Smooth muscle cell (in vitro differentiated cells): ENCODE data around the gene ZMYM3. TPM values are rescaled to one million over a fixed set of nuclear protein-coding genes. Genes with fewer than 3 reads are reported as not detected.

ENCODE experiments used
- DNase-seq: peaks from one replicate; lab custom pipeline; 2025; ENCODE audit not compliant: unreplicated experiment; lab: John Stamatoyannopoulos, UW
- H2AFZ ChIP-seq: fragments of 200-600 bp; sonication (generic); 2 replicates; pipeline ENCODE4 v1.6.0; 2016; ENCODE audit warnings: antibody characterized with exemption, low read depth, mild to moderate bottlenecking
- H3F3A ChIP-seq: fragments of 200-600 bp; sonication (generic); 2 replicates; pipeline ENCODE4 v1.6.0; 2017; ENCODE audit warnings: antibody characterized with exemption, low read depth
- H3K27ac ChIP-seq: fragments of 200-600 bp; sonication (generic); 2 replicates; pipeline ENCODE4 v1.5.1; 2016; ENCODE audit warnings: low read depth, mild to moderate bottlenecking
- H3K27me3 ChIP-seq: fragments of 200-600 bp; sonication (generic); 2 replicates; pipeline ENCODE4 v1.6.1; 2016; ENCODE audit warnings: low read depth, mild to moderate bottlenecking
- H3K36me3 ChIP-seq: fragments of 200-600 bp; sonication (generic); 2 replicates; pipeline ENCODE4 v1.5.1; 2016; ENCODE audit warnings: low read depth
- H3K4me1 ChIP-seq: fragments of 200-600 bp; sonication (generic); 2 replicates; pipeline ENCODE4 v1.5.1; 2016; ENCODE audit warnings: low read depth
- H3K4me2 ChIP-seq: fragments of 200-600 bp; sonication (generic); 2 replicates; pipeline ENCODE4 v1.6.0; 2016; ENCODE audit warnings: mild to moderate bottlenecking
- H3K4me3 ChIP-seq: fragments of 200-600 bp; sonication (generic); 2 replicates; pipeline ENCODE4 v1.5.1; 2016; ENCODE audit warnings: mild to moderate bottlenecking
- H3K79me2 ChIP-seq: fragments of 200-600 bp; sonication (generic); 2 replicates; pipeline ENCODE4 v1.6.0; 2016; ENCODE audit warnings: low read depth, mild to moderate bottlenecking
- H3K9ac ChIP-seq: fragments of 200-600 bp; sonication (generic); 2 replicates; pipeline ENCODE4 v1.6.0; 2016; ENCODE audit warnings: low read depth
- H3K9me3 ChIP-seq: fragments of 200-600 bp; sonication (generic); replicated peaks from 2 replicates; pipeline ENCODE4 v1.5.1; 2016; ENCODE audit warnings: low read depth
- H4K20me1 ChIP-seq: fragments of 200-600 bp; sonication (generic); 2 replicates; pipeline ENCODE4 v1.6.0; 2016; ENCODE audit warnings: low read depth
- WGBS: methylation state at CpG from one replicate; pipeline ENCODE4 v1.1.7; 2016; ENCODE audit warnings: low lambda C conversion rate; 5-methylcytosine and 5-hydroxymethylcytosine counted together
- polyA plus RNA-seq: library from polyadenylated mRNA; unstranded; fragments of >200 nt; fragmentation: Nextera tagmentation; extraction: Ambion mirVana; gene quantifications from 2 replicates; pipeline ENCODE4 v1.2.1, GENCODE V29; 2016
- total RNA-seq: library from RNA; depleted of rRNA; stranded (reverse); fragments of >200 nt; gene quantifications from 2 replicates; pipeline ENCODE4 v1.2.3, GENCODE V29; 2014
- TF ChIP-seq, protein P1 (sequence below): fragments of 200-600 bp; sonication (generic); IDR thresholded peaks from 2 replicates; pipeline ENCODE4 v1.5.1; 2017; ENCODE audit warnings: borderline replicate concordance, mild to moderate bottlenecking, antibody characterized with exemption; ENCODE audit not compliant: insufficient read depth, poor library complexity, severe bottlenecking

ZMYM3 gene
- total and polyA plus RNA-seq, 2 experiments from 2014 or later = 9.0 to 29.5 TPM

DNA sequence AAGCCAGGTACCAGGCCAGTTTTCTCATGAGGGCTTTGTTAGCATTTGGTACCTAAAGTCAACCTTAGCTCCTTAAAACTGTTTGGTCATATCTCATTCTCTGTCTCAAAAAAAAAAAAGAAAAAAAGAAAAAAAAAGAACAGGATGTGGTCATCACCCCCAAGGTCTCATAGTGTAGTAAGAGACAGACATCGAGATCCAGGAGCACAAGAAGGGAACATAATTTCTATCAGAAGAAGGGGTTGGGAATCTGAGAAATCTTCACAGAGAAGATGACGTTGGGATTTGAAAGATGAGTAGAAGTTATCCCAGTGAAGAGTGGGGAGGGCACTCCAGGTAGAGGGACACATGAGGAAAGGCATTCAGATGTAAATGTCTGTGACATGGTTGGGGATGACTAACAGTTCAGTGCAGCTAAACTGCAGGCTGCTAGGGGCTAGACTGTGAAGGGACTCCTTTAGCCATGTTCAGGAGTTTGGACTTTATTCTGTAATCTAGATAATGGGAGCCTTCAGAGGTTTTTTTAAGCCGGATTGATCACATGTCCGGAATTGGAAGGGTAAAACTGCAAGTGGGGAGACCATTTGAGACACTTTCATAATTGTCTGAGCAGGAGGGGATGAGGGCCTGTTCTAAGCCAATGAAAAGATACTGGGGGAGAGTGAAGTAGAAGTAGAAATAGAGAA is 57.8 kb downstream of the ZMYM3 start:
- no peak for DNase-seq
- Histone ChIP-seq H2AFZ (no peak overlapping the region), H3K4me2 (no peak overlapping the region)

DNA sequence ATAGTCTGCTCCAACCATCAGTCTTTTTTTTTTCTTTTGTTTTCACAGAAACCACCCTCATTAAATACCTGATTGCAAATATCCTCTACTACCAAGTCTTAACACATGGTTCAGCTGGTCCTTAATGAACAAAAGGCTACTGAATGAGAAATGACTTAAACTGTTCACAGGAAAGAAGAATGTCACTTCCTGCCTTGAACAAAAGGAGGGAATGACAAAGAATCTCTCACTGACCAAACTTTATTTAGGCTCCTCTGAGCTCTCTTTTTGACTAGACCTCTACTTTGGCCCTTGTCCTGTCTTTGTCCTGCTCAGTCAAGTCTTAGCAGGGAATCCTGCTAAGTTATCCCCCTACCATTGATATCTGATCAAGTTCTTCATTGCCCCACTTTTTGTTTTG is 62.7 kb downstream of the ZMYM3 start:
- H3K79me2 ChIP-seq = no peaks in the 10 kb centered on the region
- no peak overlapping the region for H3K9ac ChIP-seq
- H3K9me3 ChIP-seq = no peaks in the 10 kb centered on the region
- no peak overlapping the region for H3K4me2 ChIP-seq
- no peak for DNase-seq
- no peaks in the 10 kb centered on the region for H3K27me3 ChIP-seq
- no peaks in the 10 kb centered on the region for H4K20me1 ChIP-seq
- no peak overlapping the region for H2AFZ ChIP-seq
- H3K4me3 ChIP-seq = no peak overlapping the region
- H3K4me1 ChIP-seq = no peaks in the 10 kb centered on the region
- H3K27ac ChIP-seq = no peak overlapping the region
- no peaks in the 10 kb centered on the region for H3F3A ChIP-seq
- no peaks in the 10 kb centered on the region for H3K36me3 ChIP-seq
- TF ChIP-seq, protein P1, sequence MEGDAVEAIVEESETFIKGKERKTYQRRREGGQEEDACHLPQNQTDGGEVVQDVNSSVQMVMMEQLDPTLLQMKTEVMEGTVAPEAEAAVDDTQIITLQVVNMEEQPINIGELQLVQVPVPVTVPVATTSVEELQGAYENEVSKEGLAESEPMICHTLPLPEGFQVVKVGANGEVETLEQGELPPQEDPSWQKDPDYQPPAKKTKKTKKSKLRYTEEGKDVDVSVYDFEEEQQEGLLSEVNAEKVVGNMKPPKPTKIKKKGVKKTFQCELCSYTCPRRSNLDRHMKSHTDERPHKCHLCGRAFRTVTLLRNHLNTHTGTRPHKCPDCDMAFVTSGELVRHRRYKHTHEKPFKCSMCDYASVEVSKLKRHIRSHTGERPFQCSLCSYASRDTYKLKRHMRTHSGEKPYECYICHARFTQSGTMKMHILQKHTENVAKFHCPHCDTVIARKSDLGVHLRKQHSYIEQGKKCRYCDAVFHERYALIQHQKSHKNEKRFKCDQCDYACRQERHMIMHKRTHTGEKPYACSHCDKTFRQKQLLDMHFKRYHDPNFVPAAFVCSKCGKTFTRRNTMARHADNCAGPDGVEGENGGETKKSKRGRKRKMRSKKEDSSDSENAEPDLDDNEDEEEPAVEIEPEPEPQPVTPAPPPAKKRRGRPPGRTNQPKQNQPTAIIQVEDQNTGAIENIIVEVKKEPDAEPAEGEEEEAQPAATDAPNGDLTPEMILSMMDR = no peak

More for the DNA sequence above, 57.8 kb downstream of the ZMYM3 start:
- Histone ChIP-seq H3K36me3 (no peaks in the 10 kb centered on the region), H3K79me2 (no peaks in the 10 kb centered on the region), H3K4me1 (no peaks in the 10 kb centered on the region), H3K9me3 (no peaks in the 10 kb centered on the region), H3K27ac (no peak overlapping the region), H3K4me3 (no peak overlapping the region), H4K20me1 (no peaks in the 10 kb centered on the region), H3K27me3 (no peaks in the 10 kb centered on the region), H3F3A (no peaks in the 10 kb centered on the region), H3K9ac (no peak overlapping the region)
- TF ChIP-seq, protein P1 = no peak
- 59% methylated on average over 4 of the region's 4 CpGs for WGBS

Other genes with a start within 250 kb of the ZMYM3 start
- gene SNX12, start 185.8 kb downstream of the ZMYM3 start, total RNA-seq = 27.4 and 27.6 TPM in 2 replicates
- 6.4 and 11.8 TPM in 2 replicates for gene SNX12, start 185.8 kb downstream of the ZMYM3 start, polyA plus RNA-seq
- 3.9 and 4.1 TPM in 2 replicates for gene FOXO4, start 158.3 kb downstream of the ZMYM3 start, total RNA-seq
- 2.1 and 3.4 TPM in 2 replicates for gene FOXO4, start 158.3 kb downstream of the ZMYM3 start, polyA plus RNA-seq
- gene CXorf65, start 147.4 kb downstream of the ZMYM3 start, total RNA-seq = not detected in 2 replicates
- gene CXorf65, start 147.4 kb downstream of the ZMYM3 start, polyA plus RNA-seq = not detected in 2 replicates
- gene IL2RG, start 142.6 kb downstream of the ZMYM3 start, total RNA-seq = not detected in 2 replicates
- not detected in 2 replicates for gene IL2RG, start 142.6 kb downstream of the ZMYM3 start, polyA plus RNA-seq
- 19.6 and 25.4 TPM in 2 replicates for gene MED12, start 135.5 kb downstream of the ZMYM3 start, total RNA-seq
- 11.8 and 13.6 TPM in 2 replicates for gene MED12, start 135.5 kb downstream of the ZMYM3 start, polyA plus RNA-seq
- 0.13 and 0.40 TPM in 2 replicates for gene NLGN3, start 109.3 kb downstream of the ZMYM3 start, total RNA-seq
- 0.18 and 1.5 TPM in 2 replicates for gene NLGN3, start 109.3 kb downstream of the ZMYM3 start, polyA plus RNA-seq
- not detected in 2 replicates for gene GJB1, start 30.9 kb downstream of the ZMYM3 start, total RNA-seq
- gene GJB1, start 30.9 kb downstream of the ZMYM3 start, polyA plus RNA-seq = not detected in 2 replicates
- 255 and 256 TPM in 2 replicates for gene NONO, start 29.5 kb upstream of the ZMYM3 start, total RNA-seq
- 174 and 192 TPM in 2 replicates for gene NONO, start 29.5 kb upstream of the ZMYM3 start, polyA plus RNA-seq
- 2.0 and 3.1 TPM in 2 replicates for gene ITGB1BP2, start 47.6 kb upstream of the ZMYM3 start, total RNA-seq
- gene ITGB1BP2, start 47.6 kb upstream of the ZMYM3 start, polyA plus RNA-seq = 0.96 TPM in 1 of 2 replicates, not detected in the other
- 14.0 and 20.3 TPM in 2 replicates for gene TAF1, start 112.2 kb upstream of the ZMYM3 start, total RNA-seq
- gene TAF1, start 112.2 kb upstream of the ZMYM3 start, polyA plus RNA-seq = 2.7 and 3.2 TPM in 2 replicates